Body of pancreas (tissue), 4 donors: ENCODE results near the gene BAZ2A. TPM values are rescaled to one million over a fixed set of nuclear protein-coding genes. Genes with fewer than 3 reads are reported as not detected.

Experiments used
- ATAC-seq: fragments of 150-250 bp; one replicate; pipeline ENCODE4 v1.9.1; 2016
- DNase-seq, 4 donors: peaks; one replicate each; pipeline ENCODE4 v3.0.0-alpha.2; 2019
- H3K27ac ChIP-seq, 4 donors: fragments of 200-600 bp; sonication (generic); 1 replicate in 3 of 4; 2 replicates in 1 of 4; pipeline versions ENCODE4 v1.5.1 to v1.6.1; 2016 to 2019; ENCODE audit warnings: mild to moderate bottlenecking in 1 of 4, mixed read lengths in 1 of 4, moderate library complexity in 1 of 4
- H3K27me3 ChIP-seq, 2 donors: fragments of 200-600 bp; sonication (generic); one replicate each; pipeline ENCODE4 v1.6.0; 2016; ENCODE audit warnings: mild to moderate bottlenecking in 1 of 2
- H3K36me3 ChIP-seq, 2 donors: fragments of 200-600 bp; sonication (generic); replicated peaks in 1 of 2; 2 replicates each; pipeline ENCODE4 v1.5.1; 2016; ENCODE audit warnings: low read depth in 2 of 2; ENCODE audit not compliant: insufficient read depth in 1 of 2
- H3K4me1 ChIP-seq: fragments of 200-600 bp; sonication (generic); one replicate; pipeline ENCODE4 v1.6.0; 2016
- H3K4me3 ChIP-seq, 2 donors: fragments of 200-600 bp; sonication (generic); 1 replicate in 1 of 2; 2 replicates in 1 of 2; pipeline ENCODE4 v1.5.1; 2016 to 2019
- H3K9me3 ChIP-seq, 3 donors: fragments of 200-600 bp; sonication (generic); 1 replicate in 2 of 3; 2 replicates in 1 of 3; pipeline ENCODE4 v1.5.1; 2016
- CTCF ChIP-seq, 7 experiments: fragments of 450-650 bp in 4 of 7; fragments of 200-600 bp in 3 of 7; sonication (generic) in 3 of 7; IDR thresholded peaks; one replicate each; pipeline ENCODE4 v1.5.1; 2016 to 2019; ENCODE audit warnings: antibody characterized with exemption in 7 of 7
- POLR2A ChIP-seq, 3 donors: fragments of 450-650 bp; IDR thresholded peaks; one replicate each; pipeline ENCODE4 v1.6.1; 2016; ENCODE audit warnings: antibody characterized with exemption in 3 of 3, mild to moderate bottlenecking in 2 of 3
- WGBS, 2 donors: methylation state at CpG; one replicate each; pipeline ENCODE4 v1.1.5; 2017; 5-methylcytosine and 5-hydroxymethylcytosine counted together
- intact Hi-C: fragments of 100-400 bp; cut with DNase I; formaldehyde crosslinking; loops from one replicate; pipeline ENCODE4 v1.15.1; 2023
- total RNA-seq, 2 donors: library from RNA; depleted of rRNA; stranded (reverse); fragments of >200 nt; gene quantifications; one replicate each; pipeline ENCODE4 v1.1.0, GENCODE V29; 2016

The BAZ2A gene
- total RNA-seq, 2 donors from 2014 or later, result 52.7 to 56.8 TPM

- H3K4me3 ChIP-seq, result no peak overlapping the region
- H3K27me3 ChIP-seq, result no peaks in the 10 kb centered on the region
- DNase-seq (no peak), ATAC-seq (no peak)
- peak overlapping the region in 1 of 4 donors; percentile 56 for H3K27ac ChIP-seq
- TF ChIP-seq POLR2A (IDR thresholded peaks at IDR 0.05) (no peak), CTCF (IDR thresholded peaks at IDR 0.05) (no peak)
- H3K4me1 ChIP-seq, result peaks cover 37% of the 10 kb centered on the region
- peaks cover 4 to 18% of the 10 kb centered on the region in 2 donors for H3K36me3 ChIP-seq
- 32 to 46% methylated on average over 2 of the region's 2 CpGs for WGBS, 2 donors
- intact Hi-C loops, result no loop called here
- peaks cover 0 to 3% (median 0%) of the 10 kb centered on the region in 3 donors for H3K9me3 ChIP-seq
Measured at GRCh38 chr12:56671608-56672007, 41.5 kb upstream of the BAZ2A start.

- ATAC-seq, result no peak
- H3K9me3 ChIP-seq, result no peaks in the 10 kb centered on the region
- intact Hi-C loops, result no loop called here
- no peak for DNase-seq
- TF ChIP-seq CTCF (IDR thresholded peaks at IDR 0.05) (no peak), POLR2A (IDR thresholded peaks at IDR 0.05) (no peak)
- no peak overlapping the region for H3K4me3 ChIP-seq
- H3K27ac ChIP-seq, result peak overlapping the region in 1 of 4 donors; percentile 56
- H3K27me3 ChIP-seq, result no peaks in the 10 kb centered on the region
- peaks cover 4 to 20% of the 10 kb centered on the region in 2 donors for H3K36me3 ChIP-seq
- H3K4me1 ChIP-seq, result peaks cover 31% of the 10 kb centered on the region
- 69 to 76% methylated on average over 4 of the region's 4 CpGs for WGBS, 2 donors
Measured at GRCh38 chr12:56670836-56671235, 40.7 kb upstream of the BAZ2A start.

- Histone ChIP-seq H3K4me3 (no peak overlapping the region), H3K9me3 (no peaks in the 10 kb centered on the region), H3K27me3 (no peaks in the 10 kb centered on the region), H3K27ac (no peak overlapping the region), H3K36me3 (peaks cover 4 to 36% of the 10 kb centered on the region in 2 donors), H3K4me1 (peaks cover 26% of the 10 kb centered on the region)
- no peak for ATAC-seq
- 52 to 65% methylated on average over 2 of the region's 2 CpGs for WGBS, 2 donors
- intact Hi-C loops, result no loop called here
- DNase-seq, result no peak
- TF ChIP-seq POLR2A (IDR thresholded peaks at IDR 0.05) (no peak), CTCF (IDR thresholded peaks at IDR 0.05) (no peak)
Measured at GRCh38 chr12:56668197-56668457, 38.0 kb upstream of the BAZ2A start.

GRCh38 chr12:56661979-56662638 lies 32.0 kb upstream of the BAZ2A start:
- WGBS, 2 donors, result 89 to 90% methylated on average over 8 to 13 of the region's 13 CpGs
- Histone ChIP-seq H3K27me3 (no peaks in the 10 kb centered on the region), H3K27ac (no peak overlapping the region), H3K36me3 (peaks cover 0 to 23% of the 10 kb centered on the region in 2 donors), H3K4me1 (no peaks in the 10 kb centered on the region), H3K9me3 (no peaks in the 10 kb centered on the region), H3K4me3 (no peak overlapping the region)
- intact Hi-C loops, result no loop called here
- TF ChIP-seq POLR2A (IDR thresholded peaks at IDR 0.05), result no peak
- TF ChIP-seq CTCF (IDR thresholded peaks at IDR 0.05), result no peak
- ATAC-seq, result no peak
- DNase-seq, result no peak

GRCh38 chr12:56661560-56661959 lies 31.4 kb upstream of the BAZ2A start:
- Histone ChIP-seq H3K4me3 (no peak overlapping the region), H3K27me3 (no peaks in the 10 kb centered on the region), H3K4me1 (no peaks in the 10 kb centered on the region), H3K27ac (no peak overlapping the region), H3K36me3 (peaks cover 0 to 19% of the 10 kb centered on the region in 2 donors), H3K9me3 (no peaks in the 10 kb centered on the region)
- intact Hi-C loops, result no loop called here
- WGBS, 2 donors, result 94 to 96% methylated on average over 7 of the region's 7 CpGs
- TF ChIP-seq POLR2A (IDR thresholded peaks at IDR 0.05), result no peak
- no peak for TF ChIP-seq CTCF (IDR thresholded peaks at IDR 0.05)
- ATAC-seq (no peak), DNase-seq (no peak)
